ENCODE results near the gene USP21.

USP21 gene

GRCh38 chr1:161171191-161171590 is 11.9 kb downstream of the USP21 start:
- DNase-seq (ENCODE audit: low spot score) = no peak

DNA sequence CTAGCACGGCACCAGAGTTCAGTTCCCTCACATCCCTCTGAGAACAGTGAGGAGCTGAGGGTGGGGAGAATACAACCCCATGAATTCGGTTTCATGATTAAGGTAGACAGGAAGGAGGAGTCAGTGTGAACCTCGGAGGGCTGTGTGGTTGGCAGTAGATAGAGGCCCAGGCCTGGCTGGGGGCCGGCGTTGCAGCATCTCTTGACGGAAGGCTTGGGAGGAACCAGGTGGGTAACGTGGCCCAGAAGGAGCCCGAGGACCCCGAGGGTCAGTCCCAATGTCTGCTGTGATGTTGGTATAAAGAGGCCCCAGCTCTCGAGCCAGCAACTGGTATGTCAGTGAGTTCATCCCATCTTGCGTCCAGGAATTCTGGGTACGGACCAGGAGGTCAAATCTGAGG is 12.4 kb downstream of the USP21 start:
- no peak for DNase-seq (ENCODE audit: low spot score)

GRCh38 chr1:161172349-161172748 is 13.0 kb downstream of the USP21 start:
- DNase-seq (ENCODE audit: low spot score) = no peak

DNA sequence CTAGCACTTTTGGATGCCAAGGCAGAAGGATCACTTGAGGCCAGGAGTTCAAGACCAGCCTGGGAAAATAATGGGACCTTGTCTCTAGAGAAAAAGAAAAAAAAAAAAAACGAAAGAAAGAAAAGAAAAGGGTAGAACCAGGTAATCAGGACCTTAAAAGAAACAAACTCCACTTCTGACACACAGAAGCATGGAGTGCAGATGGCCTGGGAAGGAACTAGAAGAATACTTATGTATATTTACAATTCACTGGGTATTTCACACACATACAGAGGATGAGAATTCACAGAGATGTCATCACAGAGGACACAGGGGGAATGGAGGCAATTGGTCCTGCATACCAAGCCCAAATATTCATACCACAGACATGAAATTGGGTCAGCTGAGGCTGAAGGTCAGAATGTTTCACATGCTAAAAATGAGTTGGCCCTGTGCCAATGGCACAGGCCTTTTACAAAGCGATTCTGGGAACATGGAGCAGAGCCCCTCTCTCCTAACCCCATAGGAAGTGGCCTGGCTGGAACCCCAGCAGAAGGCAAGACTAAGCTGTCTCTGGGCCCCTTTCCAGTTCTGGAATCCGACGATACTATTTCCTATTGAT is 13.6 kb downstream of the USP21 start:
- peak; percentile 35 for DNase-seq (ENCODE audit: low spot score)

DNA sequence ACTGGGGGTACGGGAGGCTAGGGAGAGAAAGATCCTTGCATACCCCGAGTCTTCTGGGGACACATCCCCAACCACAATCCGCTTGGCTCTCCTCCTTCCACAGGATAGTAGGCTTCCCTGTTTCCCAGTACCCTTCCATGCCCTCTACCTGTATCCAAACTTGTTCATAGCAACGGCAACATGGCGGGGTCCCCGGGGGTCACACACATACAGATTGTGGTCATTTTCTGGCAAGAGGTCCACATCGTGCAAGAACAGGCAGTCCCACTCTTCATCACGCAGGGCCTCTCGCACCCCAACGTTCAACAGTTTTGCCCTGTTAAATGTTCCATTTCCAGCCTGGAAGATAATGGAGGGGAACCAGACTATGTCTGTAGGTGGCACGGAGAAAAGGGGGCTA is 14.4 kb downstream of the USP21 start:
- DNase-seq (ENCODE audit: low spot score) = no peak

DNA sequence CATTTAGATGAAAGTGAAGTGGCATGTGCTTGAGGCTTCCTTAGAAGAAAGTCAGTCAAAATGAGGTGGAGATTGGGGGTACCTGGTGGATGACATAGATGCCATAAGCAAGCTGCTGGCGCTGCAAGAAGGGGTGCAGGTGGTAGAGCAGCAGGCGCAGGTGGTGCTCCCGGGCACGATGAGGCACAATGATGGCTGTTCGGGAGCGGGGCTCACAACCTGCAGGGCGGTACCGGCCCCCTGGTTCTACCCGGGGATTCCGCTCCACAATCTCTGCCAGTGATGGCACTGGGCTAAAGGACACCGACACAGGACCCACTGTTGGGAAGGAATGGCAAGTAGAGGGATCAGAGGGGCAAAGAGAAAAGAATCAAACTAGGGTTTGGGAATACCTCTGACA is 15.6 kb downstream of the USP21 start:
- no peak for DNase-seq (ENCODE audit: low spot score)

DNA sequence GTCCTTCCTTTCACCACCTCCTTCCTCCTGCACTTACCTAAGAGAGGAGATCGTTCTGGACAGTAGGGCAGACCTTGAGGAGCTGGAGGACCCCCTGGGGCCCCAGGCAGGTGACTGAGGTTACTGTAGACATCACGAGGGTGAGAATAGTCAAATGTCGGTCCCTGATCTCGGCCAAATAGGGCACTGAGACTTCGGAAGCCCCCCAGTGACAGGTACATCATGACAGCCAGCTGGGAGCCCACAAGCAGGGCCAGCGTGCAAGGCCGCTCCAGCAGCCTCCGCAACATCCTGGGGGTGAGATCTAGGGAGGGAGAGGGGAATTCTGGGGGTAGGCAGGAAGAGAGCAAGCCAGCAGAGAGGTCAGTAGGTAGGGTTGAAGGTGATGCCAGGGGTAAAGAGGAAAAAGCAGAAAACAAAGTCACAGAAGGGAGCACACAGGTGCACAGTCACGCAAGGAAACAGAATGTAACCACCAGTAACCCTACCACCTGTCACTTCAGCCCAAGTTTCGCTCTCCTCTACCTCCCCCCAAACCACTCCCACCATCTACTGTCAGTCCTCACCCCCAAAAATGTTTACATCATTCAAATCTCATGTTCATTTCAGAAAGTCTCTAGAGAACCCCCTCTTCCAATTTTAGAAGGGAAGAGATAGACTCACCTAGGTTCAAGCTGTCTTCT is 16.6 kb downstream of the USP21 start:
- no peak for DNase-seq (ENCODE audit: low spot score)

DNA sequence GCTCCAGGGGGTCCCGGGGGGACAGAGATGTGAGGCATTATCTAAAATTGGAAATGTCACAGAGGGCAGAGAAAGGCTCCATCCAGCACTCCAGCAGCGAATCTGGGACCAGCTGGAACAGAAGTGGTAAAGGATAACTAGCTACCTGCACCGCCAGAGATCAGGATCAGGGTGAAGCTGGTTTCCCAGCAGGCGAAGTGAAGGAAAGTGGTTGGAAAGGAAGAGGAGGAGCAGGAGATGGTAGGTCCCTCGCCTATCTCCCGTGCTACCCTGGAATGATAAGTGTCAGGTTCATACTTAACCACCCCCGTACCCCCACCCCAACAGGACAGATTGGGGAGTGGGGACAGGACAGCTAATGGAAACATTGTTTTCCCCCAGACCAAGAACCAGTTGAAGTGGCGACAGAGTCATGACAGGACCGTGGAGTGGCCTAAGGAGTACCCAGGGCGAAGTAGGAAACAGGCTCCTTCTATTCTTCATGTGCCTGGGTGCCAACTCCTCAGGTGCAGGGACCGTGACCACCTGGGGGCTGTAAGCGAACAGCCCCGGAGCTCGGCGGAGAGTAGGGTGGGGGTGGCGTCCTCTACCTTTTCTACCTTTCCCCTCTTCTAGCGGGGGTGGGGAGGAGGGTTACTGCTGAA is 17.3 kb downstream of the USP21 start:
- no peak for DNase-seq (ENCODE audit: low spot score)

GRCh38 chr1:161177112-161177935 is 18.0 kb downstream of the USP21 start, which contains the start of gene B4GALT3:
Gene B4GALT3 (minus strand): TSS chr1:161177507. CDS start chr1:161176060, 1,447 bp downstream.
- DNase-seq (ENCODE audit: low spot score) = peak; percentile 81

DNA sequence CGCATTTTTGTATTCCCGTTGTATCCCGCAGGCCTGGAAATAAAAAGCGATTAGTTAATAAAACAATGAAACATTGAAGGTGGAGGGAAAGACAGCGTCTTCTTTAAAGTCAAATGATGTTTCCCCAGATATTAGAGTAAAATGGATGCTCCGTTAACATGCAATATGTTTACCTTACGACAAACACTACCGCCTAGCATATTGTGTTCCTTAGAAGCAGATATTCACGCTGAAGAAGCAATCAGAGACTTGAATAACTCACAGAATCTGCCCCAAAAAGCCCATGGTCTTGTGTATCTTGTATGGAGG is 18.6 kb downstream of the USP21 start:
- no peak for DNase-seq (ENCODE audit: low spot score)

- DNase-seq (ENCODE audit: low spot score) = no peak
These were observed 20.4 kb downstream of the USP21 start for GRCh38 chr1:161179698-161180097.

GRCh38 chr1:161180639-161181038 is 21.3 kb downstream of the USP21 start:
- no peak for DNase-seq (ENCODE audit: low spot score)

- peak; percentile 75 for DNase-seq (ENCODE audit: low spot score)
These were observed 22.9 kb downstream of the USP21 start for GRCh38 chr1:161182214-161182613.

DNA sequence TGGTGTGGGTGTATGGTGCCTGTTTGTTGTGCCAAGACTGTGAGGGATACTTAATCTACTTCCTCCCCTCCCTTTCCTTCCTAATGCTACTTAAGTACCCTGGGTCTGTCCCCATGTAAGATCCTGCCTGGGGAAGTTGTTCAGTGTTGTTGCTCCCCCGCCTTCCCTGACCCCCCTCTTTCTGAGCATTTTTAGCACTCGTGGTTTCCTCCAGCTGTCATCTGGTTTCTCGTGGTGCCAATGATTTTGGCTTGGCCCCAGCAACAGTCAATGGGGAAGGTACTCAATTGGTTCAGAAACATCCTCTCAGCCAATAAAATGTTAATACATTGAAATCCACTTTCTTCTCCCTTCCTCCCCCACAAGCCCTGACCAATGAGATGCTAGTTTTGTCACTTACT is 26.0 kb downstream of the USP21 start:
- DNase-seq (ENCODE audit: low spot score) = no peak

- no peak for DNase-seq (ENCODE audit: low spot score)
These were observed 26.5 kb downstream of the USP21 start for GRCh38 chr1:161185732-161186311.

- no peak for DNase-seq (ENCODE audit: low spot score)
These were observed 28.0 kb downstream of the USP21 start for GRCh38 chr1:161187311-161187710.

- no peak for DNase-seq (ENCODE audit: low spot score)
These were observed 29.1 kb downstream of the USP21 start for GRCh38 chr1:161188381-161188780.

DNA sequence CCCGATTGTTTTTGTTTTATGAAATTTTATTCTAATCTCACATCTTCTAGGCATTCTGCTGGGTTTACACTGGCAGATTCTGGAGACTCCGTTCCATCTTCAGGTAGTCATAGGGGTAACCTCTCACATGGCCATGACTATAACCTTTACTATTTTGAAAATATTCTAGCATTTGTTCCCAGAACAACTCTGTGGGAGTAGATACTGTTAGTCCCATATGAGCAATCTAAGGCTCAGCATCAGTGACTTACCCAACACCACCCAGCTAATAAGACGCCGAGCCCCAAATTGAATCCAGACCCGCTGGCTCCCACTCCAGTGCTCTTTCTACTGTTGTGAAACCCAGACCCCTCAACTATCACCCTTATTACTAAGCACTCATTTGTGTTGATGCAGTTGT is 29.7 kb downstream of the USP21 start:
- no peak for DNase-seq (ENCODE audit: low spot score)

GRCh38 chr1:161190962-161191521 is 31.7 kb downstream of the USP21 start:
- DNase-seq (ENCODE audit: low spot score) = no peak

GRCh38 chr1:161191971-161192370 is 32.7 kb downstream of the USP21 start:
- no peak for DNase-seq (ENCODE audit: low spot score)

DNA sequence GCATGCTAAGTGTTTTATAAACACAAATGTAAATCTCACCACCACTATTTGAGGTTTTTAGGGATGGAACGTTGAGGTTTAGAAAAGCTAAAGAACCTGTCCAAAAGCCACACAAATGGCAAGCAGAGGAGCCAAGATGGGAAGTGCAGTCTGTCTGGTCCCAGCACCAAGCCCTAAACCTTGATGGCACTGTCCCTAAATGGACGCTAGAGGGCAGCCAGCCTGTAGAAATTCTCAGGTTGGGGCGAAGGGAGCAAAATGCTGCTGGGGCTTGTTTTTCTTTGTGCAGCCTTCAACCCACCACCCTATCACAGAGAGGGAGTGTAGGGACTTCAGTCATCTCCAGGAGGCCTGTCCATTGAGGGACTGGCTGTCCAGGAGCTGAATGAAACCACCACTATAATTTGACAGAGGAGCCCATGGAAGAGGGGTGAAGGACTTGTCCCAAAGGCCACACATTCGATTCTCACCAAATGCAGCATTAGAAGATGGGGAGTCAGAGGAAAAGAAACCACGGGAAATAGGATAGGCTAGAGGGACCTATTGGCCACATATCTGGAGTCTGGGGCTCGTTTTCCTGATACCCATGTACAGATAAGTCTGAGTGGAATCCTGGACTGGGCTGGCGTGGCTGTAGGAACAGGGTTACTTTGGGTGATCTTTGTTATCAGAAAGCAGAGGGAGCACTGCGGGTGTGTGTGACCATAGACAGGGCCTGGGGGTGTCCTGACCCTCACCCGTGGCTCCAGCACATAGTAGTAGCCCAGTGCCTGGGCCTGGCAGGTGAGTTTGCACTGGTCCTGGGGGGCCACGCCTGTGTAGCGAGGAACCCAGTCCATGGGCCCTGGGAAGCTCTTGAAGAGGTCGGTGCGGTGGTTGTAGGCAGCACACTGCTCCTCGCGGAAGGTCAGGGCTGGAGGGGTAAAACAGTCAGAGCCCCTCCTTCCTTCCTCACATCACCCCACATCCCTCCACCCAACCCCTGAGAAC is 33.5 kb downstream of the USP21 start:
- peak; percentile 72 for DNase-seq (ENCODE audit: low spot score)
